A549 (cell line): ENCODE data around the gene CYP26A1. TPM values are rescaled to one million over a fixed set of nuclear protein-coding genes. Genes with fewer than 3 reads are reported as not detected.

Experiments
- ATAC-seq, 2 experiments: fragments of 200-7000 bp in 1 of 2; fragments of >200 bp in 1 of 2; cut with Nextera tagmentation in 1 of 2; cut with Tn5 transposase in 1 of 2; 3 replicates each; pipeline versions ENCODE4 v1.8.0 to v1.9.1; 2018 to 2020; ENCODE audit warnings: mild to moderate bottlenecking in 1 of 2, moderate library complexity in 1 of 2
- CTCF ChIA-PET: fragments of 300-600 bp; sonication (Branson Sonifier 250); formaldehyde crosslinking; extraction: SDS; loops from one replicate; lab custom pipeline; 2021; ENCODE audit warnings: antibody characterized with exemption, inconsistent platforms; lab: Yijun Ruan, JAX
- POLR2A ChIA-PET: fragments of 350-600 bp; formaldehyde crosslinking; extraction: SDS; loops from one replicate; lab custom pipeline; 2021; ENCODE audit warnings: antibody characterized with exemption, inconsistent platforms; lab: Yijun Ruan, JAX
- DNase-seq, 2 experiments: peaks; one replicate each; pipeline versions ENCODE4 v3.0.0 to v3.0.0-alpha.2; 2011 to 2016; ENCODE audit warnings: low read depth in 1 of 2, low spot score in 1 of 2
- FAIRE-seq: peaks from 2 replicates; lab custom pipeline; 2011; peaks lifted over from hg19 to GRCh38; lab: Jason Lieb, UNC
- H3K27ac ChIP-seq, 2 experiments: fragments of >200 bp; sonication (Bioruptor Twin); formaldehyde crosslinking; 3 replicates each; pipeline ENCODE4 v1.5.1; 2016 to 2017
- H3K4me1 ChIP-seq: fragments of >200 bp; sonication (Bioruptor Twin); formaldehyde crosslinking; 3 replicates; pipeline ENCODE4 v1.6.1; 2016
- H3K4me2 ChIP-seq: fragments of >200 bp; sonication (Bioruptor Twin); formaldehyde crosslinking; 3 replicates; pipeline ENCODE4 v1.6.1; 2016
- H3K4me3 ChIP-seq: fragments of >200 bp; sonication (Bioruptor Twin); formaldehyde crosslinking; 3 replicates; pipeline ENCODE4 v1.5.1; 2016
- H3K9me3 ChIP-seq: fragments of >200 bp; sonication (Bioruptor Twin); formaldehyde crosslinking; 3 replicates; pipeline ENCODE4 v1.6.1; 2016
- CBX8 ChIP-seq: fragments of 200-600 bp; sonication (generic); IDR thresholded peaks from 2 replicates; pipeline ENCODE4 v1.6.1; 2016
- EHF ChIP-seq: fragments of 250-450 bp; sonication (Bioruptor Pico); IDR thresholded peaks from 2 replicates; pipeline ENCODE4 v1.5.0; 2020; ENCODE audit warnings: mild to moderate bottlenecking
- FOXS1 ChIP-seq: fragments of 250-450 bp; sonication (Bioruptor Pico); IDR thresholded peaks from 2 replicates; pipeline ENCODE4 v1.5.0; 2020; ENCODE audit warnings: mild to moderate bottlenecking, moderate library complexity
- HDAC2 ChIP-seq: fragments of 200-600 bp; sonication (generic); IDR thresholded peaks from 2 replicates; pipeline ENCODE4 v1.6.1; 2016
- HEYL ChIP-seq: fragments of 250-450 bp; sonication (Bioruptor Pico); IDR thresholded peaks from 2 replicates; pipeline ENCODE4 v1.8.0; 2021; ENCODE audit warnings: mild to moderate bottlenecking, moderate library complexity
- HOXA7 ChIP-seq: fragments of 250-450 bp; sonication (Bioruptor Pico); IDR thresholded peaks from 2 replicates; pipeline ENCODE4 v1.5.0; 2020; ENCODE audit warnings: mild to moderate bottlenecking, moderate library complexity
- POLR2A ChIP-seq: IDR thresholded peaks from 2 replicates; pipeline ENCODE4 v1.6.1; 2012; ENCODE audit warnings: mild to moderate bottlenecking, low read length
- RAD21 ChIP-seq, 2 experiments: fragments of >200 bp in 1 of 2; sonication (Bioruptor Twin) in 1 of 2; formaldehyde crosslinking in 1 of 2; IDR thresholded peaks in 1 of 2; conservative IDR thresholded peaks in 1 of 2; 2 replicates in 1 of 2; 3 replicates in 1 of 2; pipeline ENCODE4 v1.6.1; 2012 to 2018; ENCODE audit warnings: inconsistent platforms in 1 of 2
- RNF2 ChIP-seq: fragments of 200-600 bp; sonication (generic); IDR thresholded peaks from 2 replicates; pipeline ENCODE4 v1.6.1; 2016; ENCODE audit warnings: low read depth, mild to moderate bottlenecking, antibody characterized with exemption, moderate library complexity, borderline replicate concordance
- SMC3 ChIP-seq: fragments of >200 bp; sonication (Bioruptor Twin); formaldehyde crosslinking; IDR thresholded peaks from 3 replicates; pipeline ENCODE4 v1.6.1; 2018; ENCODE audit warnings: inconsistent platforms
- WGBS: methylation state at CpG from one replicate; pipeline ENCODE4 v1.1.6; 2017; ENCODE audit errors: missing lambda C conversion rate; 5-methylcytosine and 5-hydroxymethylcytosine counted together
- polyA plus RNA-seq, 4 experiments: library from polyadenylated mRNA; depleted of rRNA in 3 of 4; stranded (reverse); fragments of >200 nt; fragmentation: RNase III in 1 of 4; extraction: RNeasy Plus Mini Kit Qiagen cat#74134 plus additional on column Dnase treatment in 1 of 4; gene quantifications; 2 replicates in 3 of 4; 3 replicates in 1 of 4; pipeline ENCODE4 v1.2.3, GENCODE V29; 2011 to 2017
- TF ChIP-seq, protein P1 (sequence below): fragments of 200-600 bp; sonication (generic); IDR thresholded peaks from 2 replicates; pipeline ENCODE4 v1.6.1; 2016; ENCODE audit warnings: antibody characterized with exemption, mild to moderate bottlenecking, moderate library complexity
- TF ChIP-seq, protein P2 (sequence below): fragments of 150-350 bp; IDR thresholded peaks from 2 replicates; pipeline ENCODE4 v1.6.1; 2014; ENCODE audit warnings: low read depth, mild to moderate bottlenecking, low read length
- TF ChIP-seq, protein P3 (sequence below): fragments of >200 bp; sonication (Bioruptor Twin); formaldehyde crosslinking; IDR thresholded peaks from 3 replicates; pipeline ENCODE4 v1.5.1; 2016
- TF ChIP-seq, protein P4 (sequence below): fragments of 450-650 bp; IDR thresholded peaks from 2 replicates; pipeline ENCODE4 v1.6.1; 2014; ENCODE audit warnings: antibody characterized with exemption
- TF ChIP-seq, protein P5 (sequence below): IDR thresholded peaks from 2 replicates; pipeline ENCODE4 v1.6.1; 2012
- TF ChIP-seq, protein P6 (sequence below): IDR thresholded peaks from 2 replicates; pipeline ENCODE4 v1.6.1; 2012; ENCODE audit warnings: low read depth, borderline replicate concordance

The CYP26A1 gene
- polyA plus RNA-seq, 2 of the 4 experiments (the other 2 are of a cell fraction): 1.3 to 7.2 TPM

DNA sequence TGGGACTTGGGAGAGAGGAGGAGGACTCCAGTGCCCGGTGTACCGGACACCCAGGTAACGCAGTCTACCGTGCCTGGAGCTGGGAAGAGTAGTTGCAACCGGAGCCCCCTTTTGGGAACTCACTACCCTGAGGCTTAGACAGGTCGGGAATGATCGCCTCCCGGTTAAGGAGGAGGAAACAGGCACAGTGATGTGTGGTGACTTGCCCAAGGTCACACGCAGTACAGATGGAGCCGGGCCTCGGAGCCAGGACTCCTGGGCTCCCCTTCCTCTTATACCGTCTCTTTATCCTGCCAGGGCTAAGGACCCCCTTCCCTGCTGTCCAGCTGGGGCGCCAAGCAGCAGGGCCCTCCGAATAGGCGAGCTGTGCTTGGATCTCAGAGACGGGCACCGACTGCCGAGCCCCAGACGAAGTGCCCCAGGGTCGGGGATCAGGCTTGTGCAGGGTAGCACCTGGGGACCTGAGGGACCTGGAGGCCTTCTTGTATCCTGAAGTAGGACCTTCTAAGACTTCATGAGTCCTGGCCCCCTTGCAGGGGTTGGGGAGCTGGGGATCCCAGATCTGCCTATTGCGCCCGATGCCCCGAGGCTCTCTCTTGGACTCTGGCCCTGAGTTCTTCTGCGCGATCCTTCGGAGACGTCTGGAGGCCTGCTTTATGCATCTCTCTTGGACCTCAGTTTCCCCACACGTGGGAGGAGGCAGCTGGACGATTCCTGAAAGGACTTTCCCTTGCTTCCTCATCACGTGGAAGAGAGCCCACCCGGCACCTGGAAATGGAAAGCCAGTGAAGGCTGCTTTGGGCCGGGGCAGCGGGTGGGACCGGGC, 767 bp upstream of the CYP26A1 start:
- Histone ChIP-seq H3K27ac (peak overlapping the region; percentile 57 to 86), H3K4me3 (peak overlapping the region; percentile 61), H3K9me3 (no peaks in the 10 kb centered on the region), H3K4me2 (peak overlapping the region; percentile 96), H3K4me1 (peaks cover 18% of the 10 kb centered on the region; the same call in 2 of the 3 replicates)
- CTCF ChIA-PET: interaction anchor here (0.6 to 8.8 kb wide), 21 partner anchors 9 to 539 kb away, joined by 3 to 85 read pairs (median 4); no protein-coding TSS in a partner anchor
- peak in 1 of 2 experiments; percentile 3; a peak in 2 of 6 replicates for ATAC-seq
- no peak for FAIRE-seq
- WGBS: 76% methylated on average over 25 of the region's 34 CpGs
- no peak for TF ChIP-seq HDAC2
- TF ChIP-seq, protein P1, sequence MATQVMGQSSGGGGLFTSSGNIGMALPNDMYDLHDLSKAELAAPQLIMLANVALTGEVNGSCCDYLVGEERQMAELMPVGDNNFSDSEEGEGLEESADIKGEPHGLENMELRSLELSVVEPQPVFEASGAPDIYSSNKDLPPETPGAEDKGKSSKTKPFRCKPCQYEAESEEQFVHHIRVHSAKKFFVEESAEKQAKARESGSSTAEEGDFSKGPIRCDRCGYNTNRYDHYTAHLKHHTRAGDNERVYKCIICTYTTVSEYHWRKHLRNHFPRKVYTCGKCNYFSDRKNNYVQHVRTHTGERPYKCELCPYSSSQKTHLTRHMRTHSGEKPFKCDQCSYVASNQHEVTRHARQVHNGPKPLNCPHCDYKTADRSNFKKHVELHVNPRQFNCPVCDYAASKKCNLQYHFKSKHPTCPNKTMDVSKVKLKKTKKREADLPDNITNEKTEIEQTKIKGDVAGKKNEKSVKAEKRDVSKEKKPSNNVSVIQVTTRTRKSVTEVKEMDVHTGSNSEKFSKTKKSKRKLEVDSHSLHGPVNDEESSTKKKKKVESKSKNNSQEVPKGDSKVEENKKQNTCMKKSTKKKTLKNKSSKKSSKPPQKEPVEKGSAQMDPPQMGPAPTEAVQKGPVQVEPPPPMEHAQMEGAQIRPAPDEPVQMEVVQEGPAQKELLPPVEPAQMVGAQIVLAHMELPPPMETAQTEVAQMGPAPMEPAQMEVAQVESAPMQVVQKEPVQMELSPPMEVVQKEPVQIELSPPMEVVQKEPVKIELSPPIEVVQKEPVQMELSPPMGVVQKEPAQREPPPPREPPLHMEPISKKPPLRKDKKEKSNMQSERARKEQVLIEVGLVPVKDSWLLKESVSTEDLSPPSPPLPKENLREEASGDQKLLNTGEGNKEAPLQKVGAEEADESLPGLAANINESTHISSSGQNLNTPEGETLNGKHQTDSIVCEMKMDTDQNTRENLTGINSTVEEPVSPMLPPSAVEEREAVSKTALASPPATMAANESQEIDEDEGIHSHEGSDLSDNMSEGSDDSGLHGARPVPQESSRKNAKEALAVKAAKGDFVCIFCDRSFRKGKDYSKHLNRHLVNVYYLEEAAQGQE: no peak
- no peak for TF ChIP-seq EHF (CRISPR knock-in tag)
- TF ChIP-seq CBX8: no peak
- TF ChIP-seq, protein P2, sequence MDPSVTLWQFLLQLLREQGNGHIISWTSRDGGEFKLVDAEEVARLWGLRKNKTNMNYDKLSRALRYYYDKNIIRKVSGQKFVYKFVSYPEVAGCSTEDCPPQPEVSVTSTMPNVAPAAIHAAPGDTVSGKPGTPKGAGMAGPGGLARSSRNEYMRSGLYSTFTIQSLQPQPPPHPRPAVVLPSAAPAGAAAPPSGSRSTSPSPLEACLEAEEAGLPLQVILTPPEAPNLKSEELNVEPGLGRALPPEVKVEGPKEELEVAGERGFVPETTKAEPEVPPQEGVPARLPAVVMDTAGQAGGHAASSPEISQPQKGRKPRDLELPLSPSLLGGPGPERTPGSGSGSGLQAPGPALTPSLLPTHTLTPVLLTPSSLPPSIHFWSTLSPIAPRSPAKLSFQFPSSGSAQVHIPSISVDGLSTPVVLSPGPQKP: no peak
- TF ChIP-seq HEYL (CRISPR knock-in tag): no peak
- TF ChIP-seq RNF2: no peak
- TF ChIP-seq, protein P3, sequence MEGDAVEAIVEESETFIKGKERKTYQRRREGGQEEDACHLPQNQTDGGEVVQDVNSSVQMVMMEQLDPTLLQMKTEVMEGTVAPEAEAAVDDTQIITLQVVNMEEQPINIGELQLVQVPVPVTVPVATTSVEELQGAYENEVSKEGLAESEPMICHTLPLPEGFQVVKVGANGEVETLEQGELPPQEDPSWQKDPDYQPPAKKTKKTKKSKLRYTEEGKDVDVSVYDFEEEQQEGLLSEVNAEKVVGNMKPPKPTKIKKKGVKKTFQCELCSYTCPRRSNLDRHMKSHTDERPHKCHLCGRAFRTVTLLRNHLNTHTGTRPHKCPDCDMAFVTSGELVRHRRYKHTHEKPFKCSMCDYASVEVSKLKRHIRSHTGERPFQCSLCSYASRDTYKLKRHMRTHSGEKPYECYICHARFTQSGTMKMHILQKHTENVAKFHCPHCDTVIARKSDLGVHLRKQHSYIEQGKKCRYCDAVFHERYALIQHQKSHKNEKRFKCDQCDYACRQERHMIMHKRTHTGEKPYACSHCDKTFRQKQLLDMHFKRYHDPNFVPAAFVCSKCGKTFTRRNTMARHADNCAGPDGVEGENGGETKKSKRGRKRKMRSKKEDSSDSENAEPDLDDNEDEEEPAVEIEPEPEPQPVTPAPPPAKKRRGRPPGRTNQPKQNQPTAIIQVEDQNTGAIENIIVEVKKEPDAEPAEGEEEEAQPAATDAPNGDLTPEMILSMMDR: no peak
- TF ChIP-seq, protein P4, sequence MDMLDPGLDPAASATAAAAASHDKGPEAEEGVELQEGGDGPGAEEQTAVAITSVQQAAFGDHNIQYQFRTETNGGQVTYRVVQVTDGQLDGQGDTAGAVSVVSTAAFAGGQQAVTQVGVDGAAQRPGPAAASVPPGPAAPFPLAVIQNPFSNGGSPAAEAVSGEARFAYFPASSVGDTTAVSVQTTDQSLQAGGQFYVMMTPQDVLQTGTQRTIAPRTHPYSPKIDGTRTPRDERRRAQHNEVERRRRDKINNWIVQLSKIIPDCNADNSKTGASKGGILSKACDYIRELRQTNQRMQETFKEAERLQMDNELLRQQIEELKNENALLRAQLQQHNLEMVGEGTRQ: no peak
- TF ChIP-seq HOXA7 (CRISPR knock-in tag): no peak
- POLR2A ChIA-PET: interaction anchor here (1.0 to 1.2 kb wide), 2 partner anchors 15 to 181 kb away, joined by 3 to 4 read pairs; no protein-coding TSS in a partner anchor
- no peak for DNase-seq

DNA sequence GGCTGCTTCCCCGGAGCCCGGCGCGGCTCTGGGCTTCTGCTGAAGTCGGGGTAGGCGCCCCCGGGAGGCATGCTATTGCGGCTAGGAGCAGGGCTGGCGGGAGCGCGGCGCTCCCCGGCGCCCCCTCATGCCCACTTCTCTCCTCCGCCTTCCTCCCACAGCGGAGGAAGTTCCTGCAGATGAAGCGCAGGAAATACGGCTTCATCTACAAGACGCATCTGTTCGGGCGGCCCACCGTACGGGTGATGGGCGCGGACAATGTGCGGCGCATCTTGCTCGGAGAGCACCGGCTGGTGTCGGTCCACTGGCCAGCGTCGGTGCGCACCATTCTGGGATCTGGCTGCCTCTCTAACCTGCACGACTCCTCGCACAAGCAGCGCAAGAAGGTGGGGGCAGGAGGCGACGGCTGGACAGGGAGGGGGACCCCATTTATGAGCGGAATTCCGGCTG, 479 bp downstream of the CYP26A1 start:
- Histone ChIP-seq H3K9me3 (no peaks in the 10 kb centered on the region), H3K4me3 (peak overlapping the region; percentile 61), H3K4me2 (peak overlapping the region; percentile 96), H3K4me1 (peaks cover 22% of the 10 kb centered on the region; the same call in 2 of the 3 replicates), H3K27ac (peak overlapping the region; percentile 57 to 86)
- ATAC-seq (peak; percentile 77 to 81), DNase-seq (peak; percentile 61 to 71), FAIRE-seq (no peak)
- POLR2A ChIA-PET: interaction anchor here (1.2 kb wide), 1 partner anchor 182 kb away, joined by 4 read pairs; no protein-coding TSS in a partner anchor
- TF ChIP-seq RAD21 (conservative IDR thresholded peaks at IDR 0.05 in 1 of 2, IDR thresholded peaks at IDR 0.05 in 1 of 2): peak; percentile 29 to 54; a peak in 4 of 5 replicates
- TF ChIP-seq, protein P5, sequence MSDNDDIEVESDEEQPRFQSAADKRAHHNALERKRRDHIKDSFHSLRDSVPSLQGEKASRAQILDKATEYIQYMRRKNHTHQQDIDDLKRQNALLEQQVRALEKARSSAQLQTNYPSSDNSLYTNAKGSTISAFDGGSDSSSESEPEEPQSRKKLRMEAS: peak; percentile 47; the same call in 1 of the 2 replicates
- TF ChIP-seq SMC3: peak; percentile 67
- TF ChIP-seq POLR2A: no peak
- TF ChIP-seq FOXS1 (CRISPR knock-in tag): no peak
- TF ChIP-seq, protein P3: peak; percentile 59
- TF ChIP-seq, protein P6, sequence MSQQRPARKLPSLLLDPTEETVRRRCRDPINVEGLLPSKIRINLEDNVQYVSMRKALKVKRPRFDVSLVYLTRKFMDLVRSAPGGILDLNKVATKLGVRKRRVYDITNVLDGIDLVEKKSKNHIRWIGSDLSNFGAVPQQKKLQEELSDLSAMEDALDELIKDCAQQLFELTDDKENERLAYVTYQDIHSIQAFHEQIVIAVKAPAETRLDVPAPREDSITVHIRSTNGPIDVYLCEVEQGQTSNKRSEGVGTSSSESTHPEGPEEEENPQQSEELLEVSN: 0 out of 2 replicates have a peak, but pooled peaks have one; percentile 28
- CTCF ChIA-PET: interaction anchor here (0.6 to 8.8 kb wide), 13 partner anchors 18 to 333 kb away, joined by 3 to 88 read pairs (median 4); no protein-coding TSS in a partner anchor
- 0% methylated on average over 6 of the region's 40 CpGs for WGBS
